HCT116 (cell line): ENCODE results near the gene GUCA2B.

Source experiments
- EZH2 ChIP-seq: fragments of 200-600 bp; sonication (generic); IDR thresholded peaks from 2 replicates; pipeline ENCODE4 v1.6.1; 2017; ENCODE audit warnings: antibody characterized with exemption, mixed run types
- SRF ChIP-seq: IDR thresholded peaks from 2 replicates; pipeline ENCODE4 v1.6.1; 2012; ENCODE audit warnings: low read depth
- TCF7L2 ChIP-seq: IDR thresholded peaks from 2 replicates; pipeline ENCODE4 v1.7.0; 2011; ENCODE audit warnings: borderline replicate concordance, inconsistent platforms; ENCODE audit not compliant: insufficient read depth, insufficient read length; ENCODE audit errors: extremely low read depth
- TF ChIP-seq, protein P1 (sequence below), 3 experiments: fragments of 200-600 bp in 1 of 3; sonication (generic) in 1 of 3; IDR thresholded peaks in 2 of 3; conservative IDR thresholded peaks in 1 of 3; 2 replicates each; pipeline ENCODE4 v1.5.1; 2012 to 2017; ENCODE audit warnings: low read depth in 2 of 3, low read length in 2 of 3, antibody characterized with exemption in 1 of 3, borderline replicate concordance in 1 of 3, control low read depth in 1 of 3, mild to moderate bottlenecking in 1 of 3, mixed read lengths in 1 of 3, mixed run types in 1 of 3, moderate library complexity in 1 of 3; ENCODE audit not compliant: insufficient read depth in 1 of 3

DNA sequence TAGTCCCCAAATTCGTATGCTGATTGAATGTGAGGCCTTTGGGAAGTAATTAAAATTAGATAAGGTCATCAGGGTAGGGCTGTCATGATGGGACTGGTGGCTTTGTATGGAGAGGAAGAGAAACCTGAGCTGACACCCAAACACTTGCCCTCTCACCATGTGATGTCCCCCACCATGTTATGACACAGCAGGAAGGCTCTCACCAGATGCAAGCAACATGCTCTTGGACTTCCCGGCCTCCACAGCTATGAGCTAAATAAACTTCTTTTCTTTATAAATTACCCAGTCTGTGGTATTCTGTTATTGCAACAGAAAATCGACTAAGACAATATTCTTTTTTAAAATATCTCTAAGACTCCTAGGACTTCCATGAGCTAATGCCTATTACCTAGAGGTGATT lies 43.6 kb upstream of the GUCA2B start:
- TF ChIP-seq, protein P1, sequence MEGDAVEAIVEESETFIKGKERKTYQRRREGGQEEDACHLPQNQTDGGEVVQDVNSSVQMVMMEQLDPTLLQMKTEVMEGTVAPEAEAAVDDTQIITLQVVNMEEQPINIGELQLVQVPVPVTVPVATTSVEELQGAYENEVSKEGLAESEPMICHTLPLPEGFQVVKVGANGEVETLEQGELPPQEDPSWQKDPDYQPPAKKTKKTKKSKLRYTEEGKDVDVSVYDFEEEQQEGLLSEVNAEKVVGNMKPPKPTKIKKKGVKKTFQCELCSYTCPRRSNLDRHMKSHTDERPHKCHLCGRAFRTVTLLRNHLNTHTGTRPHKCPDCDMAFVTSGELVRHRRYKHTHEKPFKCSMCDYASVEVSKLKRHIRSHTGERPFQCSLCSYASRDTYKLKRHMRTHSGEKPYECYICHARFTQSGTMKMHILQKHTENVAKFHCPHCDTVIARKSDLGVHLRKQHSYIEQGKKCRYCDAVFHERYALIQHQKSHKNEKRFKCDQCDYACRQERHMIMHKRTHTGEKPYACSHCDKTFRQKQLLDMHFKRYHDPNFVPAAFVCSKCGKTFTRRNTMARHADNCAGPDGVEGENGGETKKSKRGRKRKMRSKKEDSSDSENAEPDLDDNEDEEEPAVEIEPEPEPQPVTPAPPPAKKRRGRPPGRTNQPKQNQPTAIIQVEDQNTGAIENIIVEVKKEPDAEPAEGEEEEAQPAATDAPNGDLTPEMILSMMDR (IDR thresholded peaks at IDR 0.05 in 2 of 3, conservative IDR thresholded peaks at IDR 0.05 in 1 of 3; ENCODE audit: borderline replicate concordance in 1 of 3, insufficient read depth in 1 of 3, low read depth in 2 of 3, low read length in 2 of 3), result no peak
- no peak for TF ChIP-seq EZH2
- TF ChIP-seq TCF7L2, result no peak
- no peak for TF ChIP-seq SRF
